ENCODE measurements around the gene CPN2.

CPN2 gene

DNA sequence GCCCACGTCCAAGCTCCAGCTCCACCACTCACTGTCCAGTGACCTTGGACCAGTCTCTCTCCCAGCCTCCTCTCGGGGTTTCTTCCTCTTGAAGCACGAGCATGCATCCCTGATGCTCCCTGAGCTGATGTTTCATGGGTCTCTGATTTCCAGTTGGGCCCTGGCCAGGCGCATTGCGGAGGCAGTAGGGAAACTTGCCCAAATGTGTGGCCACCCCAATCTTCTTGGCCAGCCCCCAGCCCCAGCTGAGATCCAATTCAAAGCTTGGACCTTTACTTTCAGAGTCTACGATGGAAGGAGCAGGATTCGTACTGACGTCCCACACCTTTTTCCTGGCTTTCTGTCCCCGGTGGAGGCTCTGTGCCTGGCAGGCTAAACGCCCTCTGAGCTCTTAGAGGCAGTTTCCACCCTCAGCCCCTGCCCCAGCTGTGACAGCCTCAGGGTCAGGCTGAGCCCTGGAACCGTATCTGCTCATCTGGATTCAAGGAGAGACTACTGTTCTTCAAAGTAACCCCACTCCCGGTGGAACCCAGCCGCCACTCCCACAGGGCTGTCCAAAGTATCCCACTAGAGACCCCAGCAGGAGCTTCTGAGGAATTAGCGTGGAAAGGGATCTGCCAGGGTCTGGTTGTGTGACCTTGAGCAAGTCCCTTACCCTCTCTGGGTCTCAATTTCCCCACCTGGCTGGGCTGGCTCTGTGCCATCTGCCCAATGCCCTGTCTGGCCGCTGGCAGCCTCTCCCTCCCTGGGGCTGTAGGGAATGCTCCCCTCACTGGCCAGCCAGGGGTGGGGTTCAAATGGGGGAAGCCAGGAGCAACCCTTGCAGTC, 37.4 kb downstream of the CPN2 start:
- no peaks in the 10 kb centered on the region for H3K36me3 ChIP-seq (ENCODE audit: control insufficient read depth, insufficient read depth, low read length)
- no peak overlapping the region for H3K9ac ChIP-seq (ENCODE audit: low read length)
- H3K4me3 ChIP-seq (ENCODE audit: low read length): no peak overlapping the region
- H3K9me3 ChIP-seq (ENCODE audit: control insufficient read depth, low read length): no peaks in the 10 kb centered on the region
- no peaks in the 10 kb centered on the region for H3K27me3 ChIP-seq (ENCODE audit: control insufficient read depth, insufficient read depth, low read length)
- peaks cover 17% of the 10 kb centered on the region for H3K4me1 ChIP-seq (ENCODE audit: control insufficient read depth, insufficient read depth, low read length)

DNA sequence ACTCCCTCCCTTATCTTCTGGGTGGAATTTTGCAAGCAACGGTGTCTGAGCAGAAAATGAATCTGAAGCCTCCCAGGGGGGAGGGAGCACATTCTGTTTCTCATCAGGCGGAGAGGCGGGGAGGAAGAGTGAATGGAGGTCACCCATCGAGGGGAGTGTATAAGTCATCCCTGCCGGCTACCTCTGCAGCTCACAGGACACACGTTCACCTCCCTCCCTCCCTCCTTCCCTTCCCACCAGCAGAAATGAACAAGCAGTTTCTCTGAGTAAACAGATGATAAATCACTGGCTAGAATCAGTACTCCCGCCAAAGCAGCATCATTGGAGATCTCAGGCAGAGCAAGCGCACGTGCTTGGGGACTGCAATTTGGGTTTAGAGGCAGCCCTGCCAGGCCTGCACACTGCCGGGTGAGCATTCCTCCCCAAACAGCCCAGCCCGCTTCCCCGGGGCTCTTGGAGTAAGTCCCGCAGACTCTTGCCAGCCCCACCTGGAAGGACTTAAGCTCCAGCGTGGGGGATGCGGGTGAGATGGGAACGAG, 38.3 kb downstream of the CPN2 start:
- Histone ChIP-seq H3K9me3 (ENCODE audit: control insufficient read depth, low read length) (no peaks in the 10 kb centered on the region), H3K4me1 (ENCODE audit: control insufficient read depth, insufficient read depth, low read length) (peaks cover 17% of the 10 kb centered on the region), H3K9ac (ENCODE audit: low read length) (no peak overlapping the region), H3K4me3 (ENCODE audit: low read length) (no peak overlapping the region), H3K27me3 (ENCODE audit: control insufficient read depth, insufficient read depth, low read length) (peaks cover 4% of the 10 kb centered on the region), H3K36me3 (ENCODE audit: control insufficient read depth, insufficient read depth, low read length) (no peaks in the 10 kb centered on the region)

GRCh38 chr3:194312186-194312742, 38.9 kb downstream of the CPN2 start:
- Histone ChIP-seq H3K36me3 (ENCODE audit: control insufficient read depth, insufficient read depth, low read length) (no peaks in the 10 kb centered on the region), H3K4me3 (ENCODE audit: low read length) (no peak overlapping the region), H3K4me1 (ENCODE audit: control insufficient read depth, insufficient read depth, low read length) (peaks cover 17% of the 10 kb centered on the region), H3K9me3 (ENCODE audit: control insufficient read depth, low read length) (no peaks in the 10 kb centered on the region), H3K9ac (ENCODE audit: low read length) (no peak overlapping the region), H3K27me3 (ENCODE audit: control insufficient read depth, insufficient read depth, low read length) (peaks cover 6% of the 10 kb centered on the region)

GRCh38 chr3:194311000-194311399, 40.1 kb downstream of the CPN2 start:
- H3K36me3 ChIP-seq (ENCODE audit: control insufficient read depth, insufficient read depth, low read length): no peaks in the 10 kb centered on the region
- H3K4me1 ChIP-seq (ENCODE audit: control insufficient read depth, insufficient read depth, low read length): peaks cover 15% of the 10 kb centered on the region
- H3K27me3 ChIP-seq (ENCODE audit: control insufficient read depth, insufficient read depth, low read length): peaks cover 17% of the 10 kb centered on the region

GRCh38 chr3:194310060-194310835, 40.9 kb downstream of the CPN2 start:
- no peaks in the 10 kb centered on the region for H3K36me3 ChIP-seq (ENCODE audit: control insufficient read depth, insufficient read depth, low read length)
- H3K27me3 ChIP-seq (ENCODE audit: control insufficient read depth, insufficient read depth, low read length): peaks cover 22% of the 10 kb centered on the region
- H3K4me3 ChIP-seq (ENCODE audit: low read length): no peak overlapping the region
- no peaks in the 10 kb centered on the region for H3K9me3 ChIP-seq (ENCODE audit: control insufficient read depth, low read length)
- no peak overlapping the region for H3K9ac ChIP-seq (ENCODE audit: low read length)
- peaks cover 11% of the 10 kb centered on the region for H3K4me1 ChIP-seq (ENCODE audit: control insufficient read depth, insufficient read depth, low read length)

More at GRCh38 chr3:194311000-194311399, 40.1 kb downstream of the CPN2 start:
- H3K9ac ChIP-seq (ENCODE audit: low read length): no peak overlapping the region
- no peaks in the 10 kb centered on the region for H3K9me3 ChIP-seq (ENCODE audit: control insufficient read depth, low read length)
- no peak overlapping the region for H3K4me3 ChIP-seq (ENCODE audit: low read length)

GRCh38 chr3:194308601-194309449, 42.3 kb downstream of the CPN2 start:
- Histone ChIP-seq H3K36me3 (ENCODE audit: control insufficient read depth, insufficient read depth, low read length) (no peaks in the 10 kb centered on the region), H3K4me1 (ENCODE audit: control insufficient read depth, insufficient read depth, low read length) (peaks cover 5% of the 10 kb centered on the region), H3K4me3 (ENCODE audit: low read length) (no peak overlapping the region), H3K9me3 (ENCODE audit: control insufficient read depth, low read length) (no peaks in the 10 kb centered on the region), H3K27me3 (ENCODE audit: control insufficient read depth, insufficient read depth, low read length) (peaks cover 22% of the 10 kb centered on the region), H3K9ac (ENCODE audit: low read length) (no peak overlapping the region)

DNA sequence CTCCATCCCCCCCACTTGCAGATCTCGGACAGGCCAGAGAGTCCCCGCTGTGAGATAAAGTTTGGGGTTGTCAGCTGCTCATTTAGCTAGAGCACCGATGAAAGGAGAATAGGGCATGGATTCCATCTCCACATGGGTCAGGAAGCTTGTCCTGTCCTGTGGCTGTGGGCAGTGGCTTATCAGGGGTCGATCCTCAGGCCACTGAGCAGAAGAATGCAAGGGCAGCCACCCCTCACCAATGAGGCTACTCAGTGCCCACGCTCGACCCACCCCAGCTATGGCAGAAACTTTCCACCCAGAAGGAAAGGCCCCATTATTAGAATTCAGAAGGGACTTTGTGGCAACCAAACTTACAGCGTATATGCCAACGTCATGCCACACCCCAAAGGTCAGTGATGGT, 43.3 kb downstream of the CPN2 start:
- Histone ChIP-seq H3K9ac (ENCODE audit: low read length) (no peak overlapping the region), H3K4me1 (ENCODE audit: control insufficient read depth, insufficient read depth, low read length) (peaks cover 5% of the 10 kb centered on the region), H3K36me3 (ENCODE audit: control insufficient read depth, insufficient read depth, low read length) (no peaks in the 10 kb centered on the region), H3K4me3 (ENCODE audit: low read length) (no peak overlapping the region), H3K9me3 (ENCODE audit: control insufficient read depth, low read length) (no peaks in the 10 kb centered on the region), H3K27me3 (ENCODE audit: control insufficient read depth, insufficient read depth, low read length) (peaks cover 22% of the 10 kb centered on the region)

GRCh38 chr3:194306771-194307640, 44.1 kb downstream of the CPN2 start:
- Histone ChIP-seq H3K9ac (ENCODE audit: low read length) (no peak overlapping the region), H3K4me3 (ENCODE audit: low read length) (no peak overlapping the region), H3K4me1 (ENCODE audit: control insufficient read depth, insufficient read depth, low read length) (no peaks in the 10 kb centered on the region), H3K27me3 (ENCODE audit: control insufficient read depth, insufficient read depth, low read length) (peaks cover 22% of the 10 kb centered on the region), H3K36me3 (ENCODE audit: control insufficient read depth, insufficient read depth, low read length) (no peaks in the 10 kb centered on the region), H3K9me3 (ENCODE audit: control insufficient read depth, low read length) (no peaks in the 10 kb centered on the region)

GRCh38 chr3:194306109-194306686, 44.9 kb downstream of the CPN2 start:
- no peaks in the 10 kb centered on the region for H3K4me1 ChIP-seq (ENCODE audit: control insufficient read depth, insufficient read depth, low read length)
- H3K36me3 ChIP-seq (ENCODE audit: control insufficient read depth, insufficient read depth, low read length): no peaks in the 10 kb centered on the region
- H3K4me3 ChIP-seq (ENCODE audit: low read length): no peak overlapping the region
- H3K27me3 ChIP-seq (ENCODE audit: control insufficient read depth, insufficient read depth, low read length): peaks cover 22% of the 10 kb centered on the region
- no peaks in the 10 kb centered on the region for H3K9me3 ChIP-seq (ENCODE audit: control insufficient read depth, low read length)
- no peak overlapping the region for H3K9ac ChIP-seq (ENCODE audit: low read length)

DNA sequence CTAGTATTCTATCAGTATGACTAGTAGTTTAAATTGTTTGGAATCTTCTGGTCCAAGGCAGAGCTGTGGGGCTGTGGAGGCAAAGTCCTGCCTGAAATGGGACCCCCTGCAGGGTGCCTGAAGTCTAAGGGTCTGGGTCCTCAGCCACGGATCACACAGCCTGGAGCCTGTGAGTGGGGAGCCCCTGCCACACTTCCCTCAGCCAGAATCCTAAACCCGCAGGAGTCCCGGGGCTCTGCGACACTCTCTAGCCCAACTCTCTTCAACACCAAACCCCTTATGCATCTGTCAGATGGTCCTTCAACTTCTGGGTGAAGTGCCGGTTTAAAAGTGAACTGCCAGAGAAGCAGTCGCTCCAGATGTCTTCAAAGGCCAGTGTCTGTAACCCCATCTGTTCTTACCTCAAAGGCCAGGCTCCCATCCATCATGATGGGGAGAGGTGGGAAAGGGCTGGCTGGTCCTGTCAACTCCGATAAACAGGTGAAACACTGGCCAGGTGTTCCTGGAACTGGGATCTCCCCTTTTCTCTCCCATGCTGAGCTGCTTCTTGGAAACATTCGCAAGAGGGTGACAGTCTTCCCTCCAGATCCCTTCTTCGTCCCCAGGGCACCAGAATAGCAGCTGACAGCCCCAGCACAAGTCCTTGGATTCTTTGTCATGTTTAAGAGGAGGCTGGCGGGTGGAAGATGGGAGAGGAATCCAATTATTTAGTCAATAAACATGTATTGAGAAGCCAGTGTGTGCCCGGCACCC, 45.6 kb downstream of the CPN2 start:
- H3K9ac ChIP-seq (ENCODE audit: low read length): no peak overlapping the region
- H3K36me3 ChIP-seq (ENCODE audit: control insufficient read depth, insufficient read depth, low read length): no peaks in the 10 kb centered on the region
- no peaks in the 10 kb centered on the region for H3K9me3 ChIP-seq (ENCODE audit: control insufficient read depth, low read length)
- no peak overlapping the region for H3K4me3 ChIP-seq (ENCODE audit: low read length)
- H3K27me3 ChIP-seq (ENCODE audit: control insufficient read depth, insufficient read depth, low read length): peaks cover 22% of the 10 kb centered on the region
- H3K4me1 ChIP-seq (ENCODE audit: control insufficient read depth, insufficient read depth, low read length): peaks cover under 1% of the 10 kb centered on the region
